GM13977 (cell line): ENCODE data around the gene TRANK1.

Source experiments
- DNase-seq: peaks from one replicate; pipeline ENCODE4 v3.0.0; 2012; ENCODE audit warnings: low spot score
- CTCF ChIP-seq: IDR thresholded peaks from 2 replicates; pipeline ENCODE4 v1.5.1; 2012; ENCODE audit warnings: mild to moderate bottlenecking, control low read depth; ENCODE audit not compliant: insufficient read depth; ENCODE audit errors: extremely low read depth, missing control alignments
- in situ Hi-C: fragments of 300-500 bp; cut with MboI; formaldehyde crosslinking; loops from one replicate; pipeline ENCODE4 v1.12.0; 2022; ENCODE audit warnings: low sequenced_read_pairs, low pct_unique_long_range_greater_than_20kb, mixed read lengths, inconsistent platforms; ENCODE audit not compliant: unreplicated experiment

The TRANK1 gene

GRCh38 chr3:36846406-36846805 is 98.4 kb downstream of the TRANK1 start:
- DNase-seq = no peak
- no peak for TF ChIP-seq CTCF
- in situ Hi-C loops = no loop called here

DNA sequence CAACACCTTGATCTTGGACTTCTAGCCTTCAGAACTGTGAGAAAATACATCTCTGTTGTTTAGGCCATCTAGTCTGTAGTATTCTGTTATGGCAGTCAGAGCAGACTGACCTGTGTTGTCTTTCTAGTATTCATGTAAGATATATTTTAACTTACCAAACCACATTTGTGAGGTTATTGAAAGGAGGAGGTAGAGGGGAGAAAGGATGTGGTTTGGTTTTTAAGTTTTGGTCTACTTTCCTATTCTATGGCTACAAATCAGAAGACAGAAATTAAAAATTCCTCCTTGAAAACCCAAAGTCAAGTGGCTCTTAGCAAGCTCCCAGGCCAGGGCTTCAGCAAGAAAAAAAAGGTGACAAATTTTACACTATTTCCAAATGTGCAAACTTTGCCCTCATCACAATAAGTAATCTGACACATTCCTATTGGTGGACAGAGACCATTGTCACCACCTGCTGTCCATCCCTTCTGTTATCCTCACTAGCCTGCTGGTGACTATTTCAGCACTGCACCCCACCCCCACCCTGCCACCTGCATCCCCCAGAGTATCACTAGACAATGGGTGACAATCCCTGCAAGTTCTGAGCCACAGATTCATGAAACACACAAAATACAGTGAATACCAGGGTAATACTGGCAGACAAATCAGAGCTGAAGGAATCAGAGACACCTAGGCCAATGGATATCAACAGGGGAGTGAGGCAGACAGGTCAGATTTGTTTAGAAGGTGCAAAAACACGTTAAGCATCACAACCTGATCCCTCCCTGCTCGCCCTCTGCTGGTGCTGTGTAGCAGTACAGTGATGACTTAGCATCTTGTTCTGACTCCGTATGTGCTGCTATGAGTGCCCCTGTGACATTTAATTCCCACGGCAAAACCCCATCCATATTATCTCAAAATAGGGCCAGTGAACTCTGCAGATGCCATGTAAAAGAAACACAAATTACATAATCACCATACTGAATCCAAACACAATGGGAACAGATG is 101.5 kb downstream of the TRANK1 start:
- in situ Hi-C loops = no loop called here
- TF ChIP-seq CTCF = peak; percentile 78
- DNase-seq = peak; percentile 46

DNA sequence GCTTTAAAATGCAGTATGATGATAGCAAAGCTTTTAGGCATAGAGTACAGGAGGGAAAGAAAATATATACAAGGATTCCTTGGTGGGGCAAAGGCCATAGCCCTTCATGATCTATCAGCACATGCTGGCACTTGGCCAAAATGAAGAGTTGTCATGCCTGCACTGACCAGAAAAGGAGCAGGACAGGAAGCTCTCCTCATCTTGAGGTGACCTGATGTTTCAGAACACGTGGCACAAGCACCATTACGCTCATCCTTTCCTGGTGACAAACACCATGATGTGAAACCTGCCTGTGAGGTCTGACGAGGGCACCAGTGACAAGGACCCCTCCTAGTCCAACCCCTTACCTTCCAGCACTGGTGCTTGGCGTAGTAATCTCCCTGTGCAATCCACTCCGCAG is 102.6 kb downstream of the TRANK1 start:
- DNase-seq = no peak
- in situ Hi-C loops = no loop called here
- TF ChIP-seq CTCF = no peak

- DNase-seq = no peak
- in situ Hi-C loops = no loop called here
- TF ChIP-seq CTCF = no peak
Observed at GRCh38 chr3:36840453-36840921, 104.4 kb downstream of the TRANK1 start.

GRCh38 chr3:36837089-36837488 is 107.8 kb downstream of the TRANK1 start:
- TF ChIP-seq CTCF = peak; percentile 36
- no peak for DNase-seq

GRCh38 chr3:36833160-36833814 is 111.6 kb downstream of the TRANK1 start:
- in situ Hi-C loops = no loop called here

More at GRCh38 chr3:36837089-36837488, 107.8 kb downstream of the TRANK1 start:
- in situ Hi-C loops = no loop called here

More at GRCh38 chr3:36833160-36833814, 111.6 kb downstream of the TRANK1 start:
- DNase-seq = no peak
- TF ChIP-seq CTCF = no peak
